Lower leg skin (tissue), 3 donors: ENCODE measurements around the gene DIP2B.

Experiments
- POLR2A ChIP-seq, 2 donors: fragments of 450-650 bp; IDR thresholded peaks; one replicate each; pipeline ENCODE4 v1.6.1; 2016 to 2017; ENCODE audit warnings: antibody characterized with exemption in 2 of 2, mild to moderate bottlenecking in 1 of 2, moderate library complexity in 1 of 2
- TF ChIP-seq, protein P1 (sequence below), 3 donors: fragments of 450-650 bp; IDR thresholded peaks; one replicate each; pipeline ENCODE4 v1.5.1; 2016; ENCODE audit warnings: antibody characterized with exemption in 3 of 3, mild to moderate bottlenecking in 3 of 3, moderate library complexity in 2 of 3

DNA sequence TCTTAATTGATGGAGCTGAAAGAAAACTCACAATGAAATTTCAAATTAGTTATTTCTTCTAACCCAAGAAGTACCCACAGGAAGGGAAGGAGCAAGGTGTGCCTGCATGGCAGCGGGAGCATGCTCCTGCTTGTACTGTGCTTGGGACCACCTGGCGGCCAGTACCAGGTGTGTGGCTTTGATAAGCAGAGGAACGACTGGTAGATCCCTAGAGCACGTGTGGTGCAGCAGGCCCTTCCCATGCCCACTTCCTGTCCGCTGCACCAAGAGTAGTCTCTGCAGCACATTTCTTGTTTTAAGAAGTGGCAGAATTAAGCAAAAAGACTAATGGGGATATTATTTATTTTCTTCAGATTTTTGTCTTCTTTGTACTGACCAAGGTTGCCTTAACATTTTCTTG, 136.8 kb downstream of the DIP2B start:
- TF ChIP-seq, protein P1, sequence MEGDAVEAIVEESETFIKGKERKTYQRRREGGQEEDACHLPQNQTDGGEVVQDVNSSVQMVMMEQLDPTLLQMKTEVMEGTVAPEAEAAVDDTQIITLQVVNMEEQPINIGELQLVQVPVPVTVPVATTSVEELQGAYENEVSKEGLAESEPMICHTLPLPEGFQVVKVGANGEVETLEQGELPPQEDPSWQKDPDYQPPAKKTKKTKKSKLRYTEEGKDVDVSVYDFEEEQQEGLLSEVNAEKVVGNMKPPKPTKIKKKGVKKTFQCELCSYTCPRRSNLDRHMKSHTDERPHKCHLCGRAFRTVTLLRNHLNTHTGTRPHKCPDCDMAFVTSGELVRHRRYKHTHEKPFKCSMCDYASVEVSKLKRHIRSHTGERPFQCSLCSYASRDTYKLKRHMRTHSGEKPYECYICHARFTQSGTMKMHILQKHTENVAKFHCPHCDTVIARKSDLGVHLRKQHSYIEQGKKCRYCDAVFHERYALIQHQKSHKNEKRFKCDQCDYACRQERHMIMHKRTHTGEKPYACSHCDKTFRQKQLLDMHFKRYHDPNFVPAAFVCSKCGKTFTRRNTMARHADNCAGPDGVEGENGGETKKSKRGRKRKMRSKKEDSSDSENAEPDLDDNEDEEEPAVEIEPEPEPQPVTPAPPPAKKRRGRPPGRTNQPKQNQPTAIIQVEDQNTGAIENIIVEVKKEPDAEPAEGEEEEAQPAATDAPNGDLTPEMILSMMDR (IDR thresholded peaks at IDR 0.05) = no peak
- TF ChIP-seq POLR2A (IDR thresholded peaks at IDR 0.05) = no peak
